ENCODE measurements around the gene ITGA11.

ITGA11 gene

GRCh38 chr15:68335251-68335650, 96.7 kb downstream of the ITGA11 start:
- no peak for TF ChIP-seq CTCF (IDR thresholded peaks at IDR 0.05; ENCODE audit: low read depth, low read length, missing control alignments)
- no peak overlapping the region for H3K4me3 ChIP-seq (replicated peaks; ENCODE audit: low read depth, low read length)
- DNase-seq (ENCODE audit: extremely low read depth, low read depth) = no peak

DNA sequence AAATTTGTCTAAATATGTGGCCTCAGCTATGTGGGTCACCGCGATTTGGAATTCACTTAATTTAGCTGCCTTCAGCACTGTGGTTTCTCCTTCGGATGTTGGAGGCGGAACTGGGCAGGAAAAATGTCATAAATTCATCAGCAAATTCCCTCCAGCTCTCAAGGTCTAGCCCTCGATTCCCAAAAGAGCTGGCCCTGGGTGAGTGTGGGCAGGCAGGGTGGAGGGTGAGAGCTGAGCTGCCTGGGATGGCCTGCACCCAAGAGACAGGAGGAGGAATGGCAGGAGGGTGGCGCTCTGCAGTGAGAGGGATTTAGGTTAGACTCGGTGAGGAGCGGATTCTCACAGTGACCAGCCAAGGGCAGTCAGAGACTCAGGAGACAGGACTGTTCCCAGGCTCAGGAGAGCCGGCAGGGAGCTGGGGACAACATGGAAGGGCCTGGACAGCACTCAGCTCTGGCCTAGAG, 97.3 kb downstream of the ITGA11 start:
- no peak for DNase-seq (ENCODE audit: extremely low read depth, low read depth)
- H3K4me3 ChIP-seq (replicated peaks; ENCODE audit: low read depth, low read length) = no peak overlapping the region
- no peak for TF ChIP-seq CTCF (IDR thresholded peaks at IDR 0.05; ENCODE audit: low read depth, low read length, missing control alignments)

DNA sequence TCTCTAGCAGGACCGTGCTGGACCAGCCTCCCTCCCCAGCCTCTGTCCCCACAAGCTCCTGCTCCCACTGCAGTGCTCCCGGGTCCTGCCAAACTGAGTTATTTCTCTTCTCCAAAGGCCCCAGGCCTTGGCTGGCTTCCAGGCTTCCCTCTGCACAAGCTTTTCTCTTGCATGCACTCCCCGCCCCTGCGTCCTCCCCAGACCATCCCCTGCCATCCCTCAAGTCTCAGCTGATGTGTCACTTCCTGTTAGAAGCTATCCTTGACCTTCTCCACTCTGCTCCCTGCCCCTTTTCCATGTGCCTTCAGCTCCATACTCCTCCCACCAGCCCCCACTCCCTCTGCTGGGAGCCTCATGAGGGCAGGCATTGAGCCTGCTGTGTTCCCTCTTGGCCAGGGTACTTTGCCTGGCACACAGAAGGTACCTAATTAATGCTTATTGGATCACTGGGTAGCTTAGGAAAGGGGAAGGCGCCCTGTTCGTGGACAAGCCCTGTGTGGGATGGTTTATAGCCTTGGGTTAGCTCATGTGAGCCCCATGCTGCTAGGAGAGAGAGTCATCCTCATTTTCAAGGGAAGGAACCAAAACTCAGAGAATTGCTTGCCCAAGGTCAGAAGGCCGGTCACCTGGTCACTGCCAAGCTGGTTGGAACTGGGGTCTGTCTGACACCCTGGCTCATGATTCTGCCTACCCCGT, 98.0 kb downstream of the ITGA11 start:
- DNase-seq (ENCODE audit: extremely low read depth, low read depth) = no peak
- no peak overlapping the region for H3K4me3 ChIP-seq (replicated peaks; ENCODE audit: low read depth, low read length)
- TF ChIP-seq CTCF (IDR thresholded peaks at IDR 0.05; ENCODE audit: low read depth, low read length, missing control alignments) = no peak

DNA sequence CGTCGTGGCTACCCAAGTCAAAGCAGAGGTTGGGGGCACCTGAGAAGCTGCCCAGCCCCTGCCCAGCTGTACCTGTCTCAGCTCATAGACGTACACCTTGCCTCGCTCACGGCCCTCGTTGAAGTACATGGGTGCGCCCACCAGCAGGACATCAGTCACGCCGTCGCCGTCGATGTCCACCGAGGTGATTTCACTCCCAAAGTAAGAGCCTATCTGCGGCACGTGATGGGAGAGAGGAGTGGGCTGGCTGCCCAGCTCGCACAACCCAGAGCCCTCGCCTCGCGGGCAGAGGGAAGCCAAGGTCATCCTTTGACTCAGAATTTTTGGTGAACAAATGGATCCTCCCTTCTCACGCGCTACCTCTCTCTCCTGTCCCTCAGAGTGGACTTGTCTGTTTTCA, 99.7 kb downstream of the ITGA11 start:
- no peak for TF ChIP-seq CTCF (IDR thresholded peaks at IDR 0.05; ENCODE audit: low read depth, low read length, missing control alignments)
- H3K4me3 ChIP-seq (replicated peaks; ENCODE audit: low read depth, low read length) = no peak overlapping the region
- no peak for DNase-seq (ENCODE audit: extremely low read depth, low read depth)

DNA sequence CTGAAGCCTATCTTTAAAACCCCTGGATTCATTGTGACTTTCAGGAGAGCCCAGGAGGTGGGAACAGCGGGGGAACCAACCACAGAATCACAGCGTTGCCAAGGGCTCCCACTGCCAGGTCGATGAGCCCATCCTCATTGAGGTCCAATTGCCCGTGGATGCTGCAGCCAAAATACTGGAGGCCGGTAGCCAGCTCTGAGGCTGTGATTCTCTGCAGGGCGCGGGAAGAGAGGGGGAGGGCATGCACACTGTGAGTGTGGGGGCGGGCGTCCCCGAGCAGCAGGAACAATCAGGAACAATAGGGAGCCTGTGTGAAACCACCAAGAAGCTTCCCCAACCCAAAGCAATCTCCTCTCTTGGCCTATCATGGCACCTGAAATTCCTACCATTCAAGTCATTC, 101.1 kb downstream of the ITGA11 start:
- no peak overlapping the region for H3K4me3 ChIP-seq (replicated peaks; ENCODE audit: low read depth, low read length)
- DNase-seq (ENCODE audit: extremely low read depth, low read depth) = no peak
- no peak for TF ChIP-seq CTCF (IDR thresholded peaks at IDR 0.05; ENCODE audit: low read depth, low read length, missing control alignments)

DNA sequence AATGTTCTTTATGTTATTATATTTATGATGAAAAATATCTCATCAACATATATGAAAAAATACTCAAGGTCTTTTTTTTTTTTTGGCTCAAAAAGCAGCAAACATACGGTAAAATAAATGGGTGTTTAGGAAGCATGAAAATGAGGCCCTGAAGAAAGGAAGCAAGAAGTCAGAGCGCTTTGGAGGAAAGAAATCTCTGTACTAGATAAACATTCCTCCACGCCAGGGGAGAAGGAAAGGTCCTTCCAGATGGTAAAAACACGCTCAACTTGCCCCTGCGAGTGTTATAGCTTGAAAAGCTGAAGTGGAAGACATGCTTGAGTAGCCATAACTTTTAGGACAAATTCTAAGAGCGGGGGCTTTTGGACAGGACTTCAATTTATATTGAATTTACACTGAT, 101.5 kb downstream of the ITGA11 start:
- no peak for TF ChIP-seq CTCF (IDR thresholded peaks at IDR 0.05; ENCODE audit: low read depth, low read length, missing control alignments)
- no peak overlapping the region for H3K4me3 ChIP-seq (replicated peaks; ENCODE audit: low read depth, low read length)
- no peak for DNase-seq (ENCODE audit: extremely low read depth, low read depth)

- TF ChIP-seq CTCF (IDR thresholded peaks at IDR 0.05; ENCODE audit: low read depth, low read length, missing control alignments) = no peak
Measured at GRCh38 chr15:68328964-68329363, 103.0 kb downstream of the ITGA11 start.

More at GRCh38 chr15:68328964-68329363, 103.0 kb downstream of the ITGA11 start:
- no peak for DNase-seq (ENCODE audit: extremely low read depth, low read depth)
- no peak overlapping the region for H3K4me3 ChIP-seq (replicated peaks; ENCODE audit: low read depth, low read length)

Data from HFF-Myc (cell line).